Activated CD8-positive, alpha-beta memory T cell treated with anti-CD3 and anti-CD28 coated beads, Interleukin-2, amount 50 U/mL, for 24 hours (primary cell): Measurements from ENCODE around the gene FBXO5.

Source experiments
- DNase-seq: peaks from one replicate; pipeline ENCODE4 v3.0.0-alpha.2; 2020; ENCODE audit errors: extremely low read depth

FBXO5 gene

DNA sequence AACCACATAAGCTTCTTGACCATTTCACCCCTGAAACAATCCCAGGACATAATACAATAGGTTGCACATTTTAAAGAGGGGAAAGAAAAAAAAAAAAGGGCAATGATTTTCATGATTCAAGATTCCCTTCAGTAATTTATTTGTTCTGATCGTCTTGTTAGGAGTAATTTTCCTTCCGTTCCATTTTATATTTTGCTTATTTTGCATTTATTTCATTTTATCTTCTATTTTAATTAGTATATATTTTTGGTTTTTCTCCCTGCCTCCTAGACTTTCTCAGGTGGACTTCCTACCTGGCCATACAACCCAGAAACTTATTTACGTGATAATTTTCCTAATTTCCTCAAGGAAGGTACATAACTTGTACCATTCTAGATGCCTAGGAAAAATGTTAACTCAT, 32.6 kb downstream of the FBXO5 start:
- DNase-seq, result no peak

DNA sequence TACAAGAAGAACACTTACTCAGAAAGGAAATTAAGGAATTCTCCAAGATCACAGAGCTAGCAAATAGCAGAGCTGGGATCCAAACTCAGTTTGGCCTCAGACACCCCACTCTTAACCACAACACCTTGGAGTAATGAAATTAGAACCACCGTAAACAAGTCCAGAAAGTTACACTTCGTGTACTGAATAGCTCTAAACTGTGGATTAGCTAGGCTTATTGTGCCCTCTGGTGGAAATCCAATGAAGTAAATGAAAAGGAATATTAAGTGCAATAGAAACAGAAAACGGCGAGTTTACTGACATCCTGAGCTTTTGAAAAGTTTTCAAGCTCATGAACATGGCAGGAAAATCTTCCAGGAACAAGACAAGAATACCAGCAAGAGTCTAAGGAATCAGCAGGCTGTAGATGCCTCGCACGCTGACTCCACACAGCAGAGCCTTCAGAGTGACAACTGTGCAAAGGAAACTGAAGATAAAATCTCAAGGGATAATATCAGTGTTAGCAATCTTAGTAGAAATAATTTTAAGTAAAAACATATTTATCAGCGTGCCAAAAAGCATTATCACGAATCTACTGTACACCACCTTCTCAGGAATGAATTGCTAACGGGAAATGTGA, 34.6 kb downstream of the FBXO5 start:
- DNase-seq, result no peak

DNA sequence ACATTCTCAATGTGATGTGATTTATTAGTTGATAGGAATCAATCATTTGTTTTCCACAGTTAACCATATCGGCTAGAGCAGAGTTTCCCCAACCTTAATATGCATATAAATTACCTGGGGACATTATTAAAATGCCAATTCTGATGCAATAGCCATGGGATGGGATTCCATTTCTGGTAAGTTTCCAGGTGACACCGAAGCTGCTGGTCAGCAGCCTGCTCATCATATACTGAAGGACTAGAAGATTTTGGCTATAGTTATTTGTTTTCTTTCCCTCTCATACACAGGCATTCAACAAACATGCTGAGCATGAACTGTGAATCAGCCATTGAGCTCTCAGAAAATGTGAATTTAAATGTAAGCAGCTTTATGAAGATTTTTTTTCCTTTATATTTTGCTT, 35.8 kb downstream of the FBXO5 start:
- no peak for DNase-seq

DNA sequence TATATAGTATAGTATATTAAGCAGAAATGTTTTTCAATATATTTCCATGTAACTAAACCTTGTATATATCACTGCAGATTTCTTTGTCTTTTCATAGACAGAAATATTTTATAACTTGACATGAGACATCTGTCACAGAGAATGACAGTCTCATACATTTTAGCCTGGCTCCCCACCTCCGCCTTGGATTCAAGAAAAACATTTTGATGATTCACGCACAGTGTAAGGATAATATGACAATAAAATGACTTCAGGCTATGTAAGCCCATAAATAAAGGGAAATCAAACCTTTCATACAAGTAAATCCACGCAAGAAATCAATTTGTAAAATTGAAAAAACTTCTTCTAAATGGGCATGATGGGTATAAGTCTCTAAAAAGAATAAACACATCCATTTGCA, 36.4 kb downstream of the FBXO5 start:
- DNase-seq, result no peak

DNA sequence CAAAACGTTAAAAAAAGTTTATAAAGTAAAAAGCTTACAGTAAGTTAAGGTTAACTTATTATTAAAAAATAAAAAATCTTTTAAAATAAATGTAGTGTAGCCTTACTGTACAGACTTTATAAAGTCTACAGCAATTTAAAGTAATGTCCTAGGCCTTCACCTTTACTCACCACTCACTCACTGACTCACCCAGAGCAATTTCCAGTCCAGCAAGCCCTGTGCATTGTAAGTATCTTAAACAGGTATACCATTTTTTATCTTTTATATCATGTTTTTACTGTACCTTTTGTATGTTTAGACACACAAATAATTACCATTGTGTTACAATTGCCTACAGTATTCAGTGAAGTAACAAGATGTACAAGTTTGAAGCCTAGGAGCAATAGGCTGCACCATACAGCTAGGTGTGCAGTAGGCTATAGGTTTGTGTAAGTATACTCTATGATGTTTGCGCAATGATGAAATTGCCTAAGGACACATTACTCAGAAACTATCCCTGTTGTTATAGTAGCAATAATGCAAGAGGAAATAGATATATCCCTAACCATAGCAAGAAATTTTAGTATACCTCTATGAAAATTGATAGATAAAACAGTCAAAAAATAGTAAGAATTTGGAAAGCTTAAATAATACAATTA, 39.5 kb downstream of the FBXO5 start:
- DNase-seq, result no peak

DNA sequence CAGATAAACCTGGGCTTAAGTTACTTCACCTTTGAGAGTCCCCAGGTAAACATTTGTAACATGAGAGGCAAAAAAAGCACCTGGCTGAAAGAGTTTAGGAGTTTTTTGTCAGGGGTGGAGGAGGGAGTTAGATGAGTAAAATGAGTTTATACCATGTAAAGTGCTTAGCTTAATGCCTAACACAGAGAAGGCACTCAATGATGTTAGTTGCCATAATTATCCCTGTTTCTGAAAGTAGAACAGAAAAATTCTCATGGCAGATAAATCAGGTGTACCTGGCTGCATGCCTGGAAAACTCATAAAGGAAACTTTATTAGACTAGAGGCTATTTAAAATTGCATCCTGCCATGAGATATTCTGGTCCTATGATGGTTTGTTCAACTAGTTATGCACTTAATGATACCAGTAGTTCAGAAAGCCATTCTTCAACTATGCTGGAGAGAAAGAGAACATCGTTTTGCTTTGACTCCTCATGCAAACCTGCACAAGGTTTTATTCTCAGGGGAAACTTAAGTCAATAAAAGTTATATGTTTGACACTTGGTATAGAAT, 40.4 kb downstream of the FBXO5 start:
- no peak for DNase-seq

DNA sequence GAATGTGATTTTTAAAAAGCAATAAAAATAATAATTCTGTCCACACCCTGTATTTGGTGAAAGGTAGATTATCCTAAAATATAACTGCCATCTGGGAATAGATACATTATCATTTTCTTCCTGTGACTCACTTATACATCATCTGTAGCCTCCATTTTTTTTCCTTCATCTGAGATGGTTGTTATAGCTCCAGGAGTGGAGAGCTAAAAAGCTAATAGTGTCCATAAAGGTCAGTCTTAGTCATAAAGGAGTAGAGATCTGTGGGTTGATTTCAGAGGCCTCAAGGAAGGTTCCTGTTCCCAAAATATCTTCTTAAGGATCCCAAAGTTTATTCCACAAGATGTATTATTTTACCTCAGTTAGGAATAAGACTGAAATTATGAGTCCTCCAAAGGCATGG, 41.1 kb downstream of the FBXO5 start:
- DNase-seq, result no peak

DNA sequence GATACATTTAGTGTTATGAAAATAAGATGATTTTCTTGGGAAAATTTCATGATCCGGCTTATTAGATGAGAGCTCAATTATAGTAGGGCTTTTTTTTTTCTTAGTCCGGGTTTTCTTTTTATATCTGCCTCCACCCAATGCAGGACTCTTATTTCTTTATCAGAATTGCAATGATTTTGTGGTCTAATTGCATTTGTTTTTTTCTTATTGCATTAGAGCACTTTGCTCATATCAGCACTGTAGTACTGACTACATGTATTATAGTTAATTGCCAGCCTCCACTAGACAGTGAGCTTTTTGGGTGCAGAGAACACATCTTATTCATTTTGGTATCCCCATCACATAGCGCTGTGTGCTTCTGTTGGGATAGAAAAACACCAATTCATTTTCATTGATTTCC, 50.0 kb downstream of the FBXO5 start:
- no peak for DNase-seq

DNA sequence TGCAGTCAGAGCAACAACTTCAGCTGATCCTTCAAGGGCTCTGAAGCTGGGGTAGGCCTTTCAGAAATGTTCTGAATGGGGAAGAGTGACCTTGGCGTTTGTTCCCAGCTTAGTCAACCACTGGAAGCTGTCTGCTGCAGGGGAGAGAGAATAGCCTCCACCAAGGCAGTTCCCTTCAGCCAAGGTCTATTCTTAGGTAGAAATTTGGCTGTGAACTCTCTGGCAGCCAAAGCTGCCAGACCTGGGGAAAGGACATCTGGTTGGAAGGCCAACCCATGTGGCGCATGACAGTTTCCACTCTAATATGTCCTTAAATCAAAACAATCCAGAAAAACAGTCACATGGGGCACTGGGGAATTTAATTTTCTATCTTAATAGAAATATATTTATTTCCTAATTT, 60.1 kb downstream of the FBXO5 start:
- DNase-seq, result no peak
